Measurements from ENCODE around the gene YPEL5. TPM values are rescaled to one million over a fixed set of nuclear protein-coding genes. Genes with fewer than 3 reads are reported as not detected.
"Not testable (repeated sequence)": the region's sequence is repeated elsewhere in the genome, so short reads cannot be mapped to it uniquely, and the experiment has no call there.

YPEL5 gene
- total RNA-seq, 1 donor from 2014 or later, result 63.6 TPM

- Mint-ChIP-seq H3K36me3 (ENCODE audit: insufficient read depth) (no peaks in the 10 kb centered on the region), H3K4me1 (ENCODE audit: low read depth) (peaks cover 6% of the 10 kb centered on the region)
Observed at GRCh38 chr2:30141136-30141535, 5.7 kb upstream of the YPEL5 start.

GRCh38 chr2:30144260-30144659 lies 2.5 kb upstream of the YPEL5 start:
- no peak overlapping the region for H3K4me3 Mint-ChIP-seq (ENCODE audit: low read depth)
- peaks cover 19% of the 10 kb centered on the region for H3K4me1 Mint-ChIP-seq (ENCODE audit: low read depth)
- H3K9me3 Mint-ChIP-seq (ENCODE audit: low read depth), result no peaks in the 10 kb centered on the region
- TF ChIP-seq CTCF (IDR thresholded peaks at IDR 0.05; ENCODE audit: unreplicated experiment), result no peak
- H3K36me3 Mint-ChIP-seq (ENCODE audit: insufficient read depth), result no peaks in the 10 kb centered on the region
- no peak overlapping the region for H3K27ac Mint-ChIP-seq
- H3K27me3 Mint-ChIP-seq, result no peaks in the 10 kb centered on the region
- no peak for DNase-seq (ENCODE audit: low spot score, unreplicated experiment)

More at GRCh38 chr2:30141136-30141535, 5.7 kb upstream of the YPEL5 start:
- H3K27ac Mint-ChIP-seq, result no peak overlapping the region
- H3K4me3 Mint-ChIP-seq (ENCODE audit: low read depth), result no peak overlapping the region
- DNase-seq (ENCODE audit: low spot score, unreplicated experiment), result no peak
- no peaks in the 10 kb centered on the region for H3K27me3 Mint-ChIP-seq
- H3K9me3 Mint-ChIP-seq (ENCODE audit: low read depth), result no peaks in the 10 kb centered on the region
- TF ChIP-seq CTCF (IDR thresholded peaks at IDR 0.05; ENCODE audit: unreplicated experiment), result no peak

GRCh38 chr2:30144951-30145350 lies 1.9 kb upstream of the YPEL5 start:
- not testable (repeated sequence) for H3K36me3 Mint-ChIP-seq (ENCODE audit: insufficient read depth); H3K9me3 Mint-ChIP-seq (ENCODE audit: low read depth); H3K27me3 Mint-ChIP-seq; DNase-seq (ENCODE audit: low spot score, unreplicated experiment); H3K4me3 Mint-ChIP-seq (ENCODE audit: low read depth); H3K27ac Mint-ChIP-seq
- peaks cover 26% of the 10 kb centered on the region for H3K4me1 Mint-ChIP-seq (ENCODE audit: low read depth)

GRCh38 chr2:30145826-30146336 lies 926 bp upstream of the YPEL5 start:
- Mint-ChIP-seq H3K27ac (peak overlapping the region; percentile 95), H3K9me3 (ENCODE audit: low read depth) (no peaks in the 10 kb centered on the region), H3K36me3 (ENCODE audit: insufficient read depth) (peaks cover 4% of the 10 kb centered on the region), H3K27me3 (no peaks in the 10 kb centered on the region), H3K4me1 (ENCODE audit: low read depth) (peaks cover 35% of the 10 kb centered on the region), H3K4me3 (ENCODE audit: low read depth) (peak overlapping the region; percentile 72)
- no peak for DNase-seq (ENCODE audit: low spot score, unreplicated experiment)
- no peak for TF ChIP-seq CTCF (IDR thresholded peaks at IDR 0.05; ENCODE audit: unreplicated experiment)

GRCh38 chr2:30147196-30147714 lies 448 bp downstream of the YPEL5 start:
- TF ChIP-seq CTCF (IDR thresholded peaks at IDR 0.05; ENCODE audit: unreplicated experiment), result no peak
- Mint-ChIP-seq H3K27me3 (no peaks in the 10 kb centered on the region), H3K4me3 (ENCODE audit: low read depth) (peak overlapping the region; percentile 72), H3K4me1 (ENCODE audit: low read depth) (peaks cover 38% of the 10 kb centered on the region), H3K36me3 (ENCODE audit: insufficient read depth) (peaks cover 5% of the 10 kb centered on the region), H3K27ac (no peak overlapping the region), H3K9me3 (ENCODE audit: low read depth) (no peaks in the 10 kb centered on the region)
- DNase-seq (ENCODE audit: low spot score, unreplicated experiment), result peak; percentile 30
